ENCODE data around the gene TSPAN19.
"Not testable (repeated sequence)": the region's sequence is repeated elsewhere in the genome, so short reads cannot be mapped to it uniquely, and the experiment has no call there.

Gene TSPAN19

DNA sequence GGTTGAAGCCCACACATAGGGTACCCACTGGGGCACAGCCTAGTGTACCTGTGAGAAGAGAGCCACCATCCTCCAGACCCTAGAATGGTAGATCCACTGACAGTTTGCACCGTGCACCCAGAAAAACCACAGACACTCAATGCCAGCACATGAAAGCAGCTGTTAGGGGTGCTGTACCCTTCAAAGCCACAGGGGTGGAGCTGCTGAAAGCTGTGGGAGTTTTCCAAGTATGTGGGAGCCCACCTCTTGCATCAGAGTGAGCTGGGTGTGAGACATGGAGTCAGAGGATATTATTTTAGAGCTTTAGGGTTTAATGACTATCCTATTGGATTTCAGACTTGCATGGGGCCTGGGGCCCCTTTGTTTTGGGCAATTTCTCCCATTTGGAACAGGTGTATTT is 30.5 kb downstream of the TSPAN19 start:
- TF ChIP-seq, protein P1, sequence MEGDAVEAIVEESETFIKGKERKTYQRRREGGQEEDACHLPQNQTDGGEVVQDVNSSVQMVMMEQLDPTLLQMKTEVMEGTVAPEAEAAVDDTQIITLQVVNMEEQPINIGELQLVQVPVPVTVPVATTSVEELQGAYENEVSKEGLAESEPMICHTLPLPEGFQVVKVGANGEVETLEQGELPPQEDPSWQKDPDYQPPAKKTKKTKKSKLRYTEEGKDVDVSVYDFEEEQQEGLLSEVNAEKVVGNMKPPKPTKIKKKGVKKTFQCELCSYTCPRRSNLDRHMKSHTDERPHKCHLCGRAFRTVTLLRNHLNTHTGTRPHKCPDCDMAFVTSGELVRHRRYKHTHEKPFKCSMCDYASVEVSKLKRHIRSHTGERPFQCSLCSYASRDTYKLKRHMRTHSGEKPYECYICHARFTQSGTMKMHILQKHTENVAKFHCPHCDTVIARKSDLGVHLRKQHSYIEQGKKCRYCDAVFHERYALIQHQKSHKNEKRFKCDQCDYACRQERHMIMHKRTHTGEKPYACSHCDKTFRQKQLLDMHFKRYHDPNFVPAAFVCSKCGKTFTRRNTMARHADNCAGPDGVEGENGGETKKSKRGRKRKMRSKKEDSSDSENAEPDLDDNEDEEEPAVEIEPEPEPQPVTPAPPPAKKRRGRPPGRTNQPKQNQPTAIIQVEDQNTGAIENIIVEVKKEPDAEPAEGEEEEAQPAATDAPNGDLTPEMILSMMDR (IDR thresholded peaks at IDR 0.05; ENCODE audit: extremely low read depth, insufficient read depth, missing control alignments) = no peak
- in situ Hi-C loops (cut with MboI; ENCODE audit: low pct_unique_long_range_greater_than_20kb, low sequenced_read_pairs, unreplicated experiment) = no loop called here
- DNase-seq (ENCODE audit: low spot score) = no peak

DNA sequence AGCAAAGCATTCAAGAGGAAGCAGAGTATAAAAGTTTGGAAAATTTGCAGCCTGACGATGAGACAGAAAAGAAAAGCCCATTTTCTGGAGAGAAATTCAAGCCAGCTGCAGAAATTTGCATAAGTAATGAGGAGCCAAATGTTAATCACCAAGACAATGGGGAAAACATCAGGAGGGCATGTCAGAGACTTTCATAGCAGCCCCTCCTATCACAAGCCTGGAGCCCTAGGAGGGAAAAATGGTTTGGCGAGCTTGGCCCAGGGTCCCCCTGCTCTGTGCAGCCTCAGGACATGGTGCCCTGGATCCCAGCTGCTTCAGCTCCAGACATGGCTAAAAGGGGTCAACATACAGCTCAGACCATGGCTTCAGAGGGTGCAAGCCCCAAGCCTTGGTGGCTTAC is 31.0 kb downstream of the TSPAN19 start:
- not testable (repeated sequence) for DNase-seq (ENCODE audit: low spot score)

DNA sequence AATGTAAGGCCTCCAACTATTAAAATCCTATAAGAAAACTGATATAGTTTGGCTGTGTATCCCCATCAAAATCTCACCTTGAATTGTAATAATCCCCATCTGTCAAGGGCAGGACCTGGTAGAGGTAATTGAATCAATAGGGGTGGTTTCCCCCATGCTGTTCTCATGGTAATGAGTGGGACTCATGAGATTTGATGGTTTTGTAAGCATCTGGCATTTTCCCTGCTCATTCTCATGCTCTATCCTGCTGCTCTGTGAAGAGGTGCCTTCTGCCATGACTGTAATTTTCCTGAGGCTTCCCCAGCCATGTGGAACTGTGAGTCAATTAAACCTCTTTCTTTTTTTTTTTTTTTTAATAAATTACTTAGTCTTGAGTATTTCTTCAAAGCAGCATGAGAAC is 31.9 kb downstream of the TSPAN19 start:
- no peak for DNase-seq (ENCODE audit: low spot score)
- in situ Hi-C loops (cut with MboI; ENCODE audit: low pct_unique_long_range_greater_than_20kb, low sequenced_read_pairs, unreplicated experiment) = no loop called here
- TF ChIP-seq, protein P1 (IDR thresholded peaks at IDR 0.05; ENCODE audit: extremely low read depth, insufficient read depth, missing control alignments) = no peak

More for the DNA sequence above, 31.0 kb downstream of the TSPAN19 start:
- in situ Hi-C loops (cut with MboI; ENCODE audit: low pct_unique_long_range_greater_than_20kb, low sequenced_read_pairs, unreplicated experiment) = not testable (repeated sequence)

DNA sequence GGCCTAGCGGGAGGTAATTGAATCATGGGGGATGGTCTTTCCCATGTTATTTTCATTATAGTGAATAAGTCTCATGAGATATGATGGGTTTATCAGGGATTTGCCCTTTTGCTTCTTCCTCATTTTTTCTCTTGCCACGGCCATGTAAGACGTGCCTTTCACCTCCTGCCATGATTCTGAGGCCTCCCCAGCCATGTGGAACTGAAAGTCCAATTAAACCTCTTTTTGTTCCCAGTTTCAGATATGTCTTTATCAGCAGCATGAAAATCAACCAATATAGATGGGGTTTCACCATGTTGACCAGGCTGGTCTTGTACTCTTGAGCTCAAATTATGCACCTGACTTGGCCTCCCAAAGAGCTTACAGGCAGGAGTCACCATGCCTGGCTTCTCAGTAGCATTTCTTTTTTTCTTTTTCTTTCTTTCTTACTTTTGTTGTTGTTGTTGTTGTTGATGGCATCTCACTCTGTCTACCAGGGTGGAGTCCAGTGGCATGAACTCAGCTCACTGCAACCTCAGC is 33.2 kb downstream of the TSPAN19 start:
- DNase-seq (ENCODE audit: low spot score) = no peak
- in situ Hi-C loops (cut with MboI; ENCODE audit: low pct_unique_long_range_greater_than_20kb, low sequenced_read_pairs, unreplicated experiment) = no loop called here
- TF ChIP-seq, protein P1 (IDR thresholded peaks at IDR 0.05; ENCODE audit: extremely low read depth, insufficient read depth, missing control alignments) = no peak

DNA sequence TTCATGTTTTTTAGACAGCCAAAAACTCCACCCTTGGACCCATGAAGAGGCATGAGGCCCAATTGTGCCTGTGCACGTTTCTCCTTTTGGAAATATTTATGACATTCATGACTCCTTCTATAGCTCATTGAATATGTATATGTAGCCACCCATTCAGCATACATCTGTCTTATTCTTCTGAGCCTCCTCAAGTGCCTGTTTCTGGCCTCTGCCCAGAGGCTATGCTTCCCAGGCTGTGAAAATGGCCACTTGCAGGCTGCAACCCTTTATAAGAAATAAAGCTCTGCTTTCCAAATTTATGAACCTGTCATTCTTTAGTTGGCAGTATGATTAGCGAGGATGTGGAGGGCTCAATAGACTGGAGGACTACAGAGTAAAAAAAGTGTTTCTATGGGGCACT is 35.3 kb downstream of the TSPAN19 start:
- TF ChIP-seq, protein P1 (IDR thresholded peaks at IDR 0.05; ENCODE audit: extremely low read depth, insufficient read depth, missing control alignments) = no peak
- DNase-seq (ENCODE audit: low spot score) = no peak
- in situ Hi-C loops (cut with MboI; ENCODE audit: low pct_unique_long_range_greater_than_20kb, low sequenced_read_pairs, unreplicated experiment) = no loop called here

DNA sequence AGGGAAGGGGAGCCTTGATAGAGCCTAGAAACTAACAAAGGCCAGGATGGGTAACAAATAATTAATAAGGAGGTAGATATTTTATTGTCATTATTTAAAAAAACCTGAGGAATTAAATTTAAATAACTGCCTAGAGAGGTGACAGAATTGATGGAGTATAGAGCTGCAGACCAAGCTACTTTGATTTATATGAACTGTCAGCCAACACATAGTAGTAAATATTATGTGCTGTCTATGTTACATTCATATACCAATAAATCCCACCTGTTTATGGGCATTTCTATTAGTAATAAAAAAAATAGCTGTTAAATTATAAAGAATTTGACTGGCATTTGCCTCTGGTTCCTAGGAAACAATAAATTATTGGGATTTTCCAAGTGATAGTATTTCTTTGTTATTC is 37.7 kb downstream of the TSPAN19 start:
- in situ Hi-C loops (cut with MboI; ENCODE audit: low pct_unique_long_range_greater_than_20kb, low sequenced_read_pairs, unreplicated experiment) = no loop called here
- TF ChIP-seq, protein P1 (IDR thresholded peaks at IDR 0.05; ENCODE audit: extremely low read depth, insufficient read depth, missing control alignments) = no peak
- DNase-seq (ENCODE audit: low spot score) = no peak

DNA sequence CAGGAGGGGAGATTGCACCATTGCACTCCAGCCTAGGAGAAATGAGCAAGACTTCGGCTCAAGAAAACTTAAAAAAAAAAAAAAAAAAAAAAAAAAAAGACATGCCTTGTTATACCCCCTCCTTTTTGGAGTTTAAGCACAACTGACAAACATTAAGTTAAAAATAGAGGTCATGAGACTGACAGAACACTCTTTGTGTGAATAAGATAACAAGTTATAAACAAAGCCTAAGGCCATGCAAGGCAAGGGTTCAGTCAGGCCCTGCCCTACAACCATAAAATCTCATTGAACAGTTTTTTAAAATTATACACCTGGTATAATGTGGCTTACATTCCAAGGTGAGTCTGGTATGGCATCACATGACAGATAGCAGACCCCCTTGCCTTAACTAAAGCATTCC is 39.3 kb downstream of the TSPAN19 start:
- in situ Hi-C loops (cut with MboI; ENCODE audit: low pct_unique_long_range_greater_than_20kb, low sequenced_read_pairs, unreplicated experiment) = no loop called here
- no peak for DNase-seq (ENCODE audit: low spot score)
- TF ChIP-seq, protein P1 (IDR thresholded peaks at IDR 0.05; ENCODE audit: extremely low read depth, insufficient read depth, missing control alignments) = no peak
